Erythroblast (primary cell): ENCODE results near the gene PRKRA.
A peak's percentile ranks its signal among the peaks of the same experiment; 100 is the strongest.

Source experiments
- DNase-seq, 2 experiments: peaks; one replicate each; lab custom pipeline; 2025; lab: John Stamatoyannopoulos, UW
- GATA1 ChIP-seq: IDR thresholded peaks from 2 replicates; pipeline ENCODE4 v1.6.1; 2011; ENCODE audit warnings: low read depth, mild to moderate bottlenecking, control low read depth, low read length, moderate library complexity
- POLR2A ChIP-seq: IDR thresholded peaks from 2 replicates; pipeline ENCODE4 v1.6.1; 2011; ENCODE audit warnings: mild to moderate bottlenecking, low read length

PRKRA gene

GRCh38 chr2:178477443-178478129 lies 26.6 kb upstream of the PRKRA start:
- DNase-seq, result no peak

DNA sequence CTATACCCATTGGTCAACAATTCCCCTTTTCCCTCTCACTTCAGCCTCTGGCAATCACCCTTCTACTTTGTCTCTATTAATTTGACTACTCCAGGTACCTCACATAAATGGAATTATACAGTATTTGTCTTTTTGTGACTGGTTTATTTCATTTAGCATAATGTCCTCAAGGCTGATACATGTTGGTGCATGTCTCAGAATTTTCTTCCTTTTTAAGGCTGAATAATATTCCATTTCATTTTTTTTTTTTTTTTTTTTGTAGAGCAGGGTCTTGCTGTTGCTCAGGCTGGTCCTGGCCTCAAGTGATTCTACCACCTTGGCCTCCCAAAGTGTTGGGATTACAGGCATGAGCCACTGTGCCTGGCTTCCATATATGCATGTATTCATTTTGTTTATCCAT lies 25.5 kb upstream of the PRKRA start:
- no peak for DNase-seq
- TF ChIP-seq GATA1 (no peak), POLR2A (no peak)

More at GRCh38 chr2:178477443-178478129, 26.6 kb upstream of the PRKRA start:
- TF ChIP-seq POLR2A (no peak), GATA1 (no peak)

DNA sequence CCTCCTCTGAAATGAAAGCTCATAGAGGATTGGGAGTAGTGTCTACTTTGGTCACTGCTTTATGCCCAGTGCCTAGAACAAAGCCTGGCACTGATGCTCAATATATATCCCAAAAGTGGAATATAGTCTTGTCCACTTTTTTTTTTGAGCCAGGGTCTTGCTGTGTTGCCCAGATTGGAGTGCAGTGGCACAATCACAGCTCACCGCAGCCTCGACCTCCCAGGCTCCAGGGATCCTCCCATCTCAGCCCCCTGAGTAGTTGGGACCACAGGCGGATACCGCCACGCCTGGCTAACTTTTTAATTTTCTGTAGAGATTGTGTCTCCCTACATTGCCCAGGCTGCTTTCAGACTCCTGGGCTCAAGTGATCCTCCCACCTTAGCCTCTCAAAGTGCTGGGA lies 23.6 kb upstream of the PRKRA start:
- no peak for TF ChIP-seq POLR2A
- TF ChIP-seq GATA1, result no peak
- no peak for DNase-seq

DNA sequence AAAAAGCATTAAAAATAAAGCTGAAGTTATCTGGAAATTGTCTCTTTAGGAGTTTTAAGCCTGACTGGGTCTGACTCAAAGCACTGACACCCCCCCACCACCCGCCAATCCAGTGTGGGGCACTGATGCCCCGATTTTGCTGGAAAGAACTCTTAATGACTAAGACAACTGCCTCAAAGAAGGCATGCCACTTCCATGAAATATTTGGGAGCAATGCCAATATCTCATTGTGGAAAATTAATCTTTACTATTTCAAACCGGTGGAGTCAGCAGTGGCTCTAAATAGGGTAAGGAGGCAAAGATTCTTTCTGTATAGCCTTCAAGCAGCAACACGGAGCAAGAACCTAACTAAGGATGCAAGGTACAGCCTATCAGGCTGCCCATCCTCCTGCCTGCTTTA lies 23.0 kb upstream of the PRKRA start:
- TF ChIP-seq POLR2A, result no peak
- TF ChIP-seq GATA1, result no peak
- no peak for DNase-seq

DNA sequence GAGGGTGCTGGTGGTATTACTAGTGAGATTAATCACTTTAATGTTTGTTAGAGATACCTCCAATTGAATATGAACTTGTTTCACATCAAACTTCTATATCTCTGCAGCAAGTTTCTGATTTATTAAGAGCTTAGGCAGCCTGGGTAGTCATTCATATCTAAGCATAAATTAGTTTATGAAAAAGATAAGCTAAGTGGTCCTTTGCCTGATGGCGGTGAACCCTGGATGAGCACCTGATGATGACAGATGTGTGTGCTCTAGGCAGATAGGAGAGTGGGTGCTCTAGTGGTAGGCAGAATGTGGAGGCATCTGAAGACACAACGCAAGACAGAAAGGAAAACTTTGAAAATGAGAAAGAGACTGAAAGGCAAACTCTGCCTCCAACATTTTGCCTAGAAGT lies 22.4 kb upstream of the PRKRA start:
- DNase-seq, result peak; percentile 49 to 64

DNA sequence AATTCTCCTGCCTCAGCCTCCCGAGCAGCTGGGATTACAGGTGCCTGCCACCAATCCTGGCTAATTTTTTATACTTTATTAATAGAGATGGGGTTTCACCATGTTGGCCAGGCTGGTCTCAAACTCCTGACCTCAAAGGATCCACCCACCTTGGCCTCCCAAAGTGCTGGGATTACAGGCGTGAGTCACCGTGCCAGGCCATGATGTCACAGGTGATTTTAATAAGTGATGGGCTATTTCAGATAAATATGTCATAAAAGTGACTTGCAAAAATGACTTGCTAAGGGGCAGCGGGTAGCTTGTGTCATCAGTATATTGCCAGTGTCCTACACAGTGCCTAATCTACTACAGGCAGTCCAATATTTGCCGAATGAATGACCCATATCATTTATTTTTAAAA lies 20.3 kb upstream of the PRKRA start:
- peak; percentile 31 to 69 for DNase-seq

More for the DNA sequence above, 22.4 kb upstream of the PRKRA start:
- TF ChIP-seq GATA1 (no peak), POLR2A (no peak)

DNA sequence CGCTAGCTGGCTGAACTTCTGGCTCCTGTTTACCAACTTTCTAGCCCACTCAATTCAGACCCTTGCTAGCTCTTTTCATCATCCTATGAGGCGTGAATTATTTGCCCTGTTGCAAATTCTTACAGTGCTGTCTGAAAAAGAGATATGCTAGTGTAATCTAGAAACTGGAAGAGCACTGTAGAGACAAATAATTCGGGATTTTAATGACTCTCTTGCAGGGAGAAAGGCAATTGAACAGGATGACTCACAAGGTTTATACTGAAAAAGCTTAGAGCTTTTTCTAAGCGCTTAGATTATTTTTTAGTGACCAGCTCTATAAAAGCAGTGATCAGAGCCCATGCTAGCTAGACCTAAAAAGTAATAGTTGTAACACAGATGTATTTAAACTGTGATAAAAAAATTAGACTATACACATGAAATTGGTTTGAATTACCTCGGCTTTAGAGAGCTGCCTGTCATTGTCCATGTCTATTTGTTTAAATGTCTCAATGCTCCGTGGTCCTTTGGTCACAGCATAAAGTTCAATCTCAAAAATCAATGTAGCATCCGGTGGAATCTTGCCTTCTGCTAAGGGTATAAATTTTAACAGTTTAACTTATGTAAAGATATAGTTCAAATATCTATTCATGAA lies 18.4 kb upstream of the PRKRA start:
- TF ChIP-seq POLR2A (no peak), GATA1 (no peak)
- peak in 1 of 2 experiments; percentile 24 for DNase-seq

DNA sequence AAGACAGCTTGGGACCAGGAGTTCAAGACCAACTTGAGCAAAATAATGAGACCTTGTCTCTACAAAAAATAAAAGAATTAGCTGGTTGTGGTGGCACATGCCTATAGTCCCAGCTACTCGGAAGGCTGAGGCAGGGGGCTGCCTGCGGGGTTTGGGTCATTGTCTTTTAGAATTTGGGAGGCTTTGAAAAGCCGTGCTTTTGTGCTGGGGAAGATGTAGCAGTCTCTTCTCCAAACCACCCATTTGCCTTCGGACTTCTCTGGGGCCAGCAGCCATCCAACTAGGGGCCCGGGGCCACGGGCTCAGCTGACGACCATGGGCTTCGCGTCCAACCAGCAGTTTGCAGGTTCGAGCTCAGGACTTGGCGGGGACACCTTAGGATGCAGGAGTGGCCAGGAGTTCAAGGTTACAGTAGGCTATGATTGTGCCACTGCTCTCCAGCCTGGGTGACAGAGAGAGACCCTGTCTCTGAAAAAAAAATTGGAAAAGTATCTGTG lies 6.5 kb upstream of the PRKRA start:
- TF ChIP-seq POLR2A (no peak), GATA1 (no peak)
- no peak for DNase-seq

DNA sequence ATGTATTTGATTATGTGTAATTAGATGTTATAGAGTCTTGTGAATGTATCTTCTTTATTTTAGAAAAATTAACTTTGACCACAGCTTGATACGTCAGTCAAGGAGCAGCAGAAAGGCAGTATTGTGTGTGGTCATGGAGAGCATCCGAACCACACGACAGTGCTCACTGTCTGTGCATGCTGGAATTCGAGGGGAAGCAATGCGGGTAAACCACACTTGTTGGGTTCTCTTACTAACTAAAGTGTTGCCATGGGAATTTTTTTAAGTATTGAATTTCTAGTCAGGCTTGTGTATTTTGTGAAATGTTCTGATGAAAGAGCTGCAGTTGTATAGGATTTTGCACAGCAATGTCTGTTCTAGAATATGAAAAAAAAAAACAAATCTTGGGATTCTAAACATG lies 5.0 kb upstream of the PRKRA start:
- DNase-seq, result no peak
- TF ChIP-seq POLR2A (no peak), GATA1 (no peak)

- no peak for TF ChIP-seq GATA1
- TF ChIP-seq POLR2A, result no peak
- DNase-seq, result peak in 1 of 2 experiments; percentile 7
Measured at GRCh38 chr2:178452870-178453269, 1.9 kb upstream of the PRKRA start.

DNA sequence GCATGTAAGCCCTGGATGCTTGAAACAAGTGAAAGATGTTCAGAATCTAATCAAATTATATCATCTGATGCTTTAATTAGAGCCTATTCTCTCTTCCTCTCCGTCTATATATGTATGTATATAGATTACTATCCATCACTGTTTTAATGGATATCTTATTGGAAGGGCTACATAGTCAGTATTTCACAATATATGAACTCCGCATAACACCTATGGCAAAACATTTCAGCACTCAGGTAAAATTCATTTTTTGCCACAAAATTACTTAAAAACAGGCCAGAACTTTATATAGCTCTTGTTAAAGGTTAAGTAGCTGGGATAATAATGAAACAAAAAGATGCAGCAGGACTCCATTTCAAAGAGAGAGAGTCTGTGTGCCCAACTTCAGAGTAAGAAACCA lies 1.4 kb upstream of the PRKRA start:
- no peak for TF ChIP-seq GATA1
- no peak for TF ChIP-seq POLR2A
- DNase-seq, result no peak

DNA sequence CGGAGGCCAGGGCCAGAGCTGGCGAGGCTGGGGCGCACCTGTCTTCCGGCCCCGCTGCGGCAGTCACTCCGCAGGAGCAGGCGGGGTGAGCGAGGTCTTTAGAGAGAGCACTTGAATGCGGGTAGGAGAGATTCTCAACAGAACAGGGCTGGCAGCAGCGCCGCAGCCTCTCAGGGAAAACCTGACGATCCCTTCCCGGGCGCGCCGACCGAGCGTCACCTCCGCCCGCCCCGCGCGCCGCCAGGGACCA lies 526 bp downstream of the PRKRA start:
- DNase-seq, result no peak
- no peak for TF ChIP-seq POLR2A
- TF ChIP-seq GATA1, result no peak

DNA sequence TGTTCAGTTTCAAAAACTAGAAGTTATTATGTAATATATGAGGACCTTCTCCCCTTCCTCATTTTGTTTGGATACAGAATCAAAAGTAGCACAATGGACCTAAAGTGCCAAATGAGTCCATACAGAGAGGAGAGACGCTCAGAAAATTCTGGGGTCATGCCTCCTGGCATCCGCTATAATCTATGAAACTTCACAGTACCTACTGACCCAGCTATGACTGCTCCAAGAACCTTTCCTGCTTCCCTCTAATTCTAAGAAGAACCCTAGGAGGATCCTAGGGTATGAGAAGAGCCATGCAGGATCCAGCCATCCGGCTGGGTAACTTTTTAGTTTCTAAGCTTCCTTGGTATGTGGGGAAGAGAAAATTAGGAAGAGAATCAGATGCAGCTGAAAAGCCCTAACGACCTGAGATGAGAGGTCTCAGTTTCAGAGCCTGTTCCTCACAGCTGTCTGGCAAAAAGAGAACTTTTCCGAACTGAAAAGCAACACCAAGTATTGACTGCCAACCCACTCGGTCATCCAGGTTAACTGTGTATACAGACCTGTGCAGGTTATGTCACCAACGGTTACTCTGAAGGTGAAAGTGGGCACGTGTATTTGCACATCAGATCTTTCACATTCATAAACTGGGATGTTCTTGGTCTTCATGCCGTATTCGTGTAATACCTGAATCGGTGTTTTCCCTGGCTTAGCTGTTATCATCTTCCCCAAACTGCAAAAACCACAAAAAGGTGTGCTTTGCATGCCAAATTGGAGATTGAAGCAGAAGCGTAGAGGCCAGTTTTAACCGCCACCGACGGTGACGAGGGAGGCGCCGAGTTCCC lies 1.1 kb downstream of the PRKRA start:
- peak; percentile 38 to 61 for DNase-seq
- TF ChIP-seq GATA1 (no peak), POLR2A (no peak)
